GM19025 (cell line): ENCODE results near the gene ARMCX2.
A peak's percentile ranks its signal among the peaks of the same experiment; 100 is the strongest.
"Not testable (repeated sequence)": the region's sequence is repeated elsewhere in the genome, so short reads cannot be mapped to it uniquely, and the experiment has no call there.

Experiments used
- ATAC-seq: cut with Tn5 transposase; IDR thresholded peaks from one replicate; pipeline ENCODE4 v1.9.1; 2021; ENCODE audit warnings: mild to moderate bottlenecking, low read depth, moderate library complexity; ENCODE audit not compliant: unreplicated experiment

Gene ARMCX2

DNA sequence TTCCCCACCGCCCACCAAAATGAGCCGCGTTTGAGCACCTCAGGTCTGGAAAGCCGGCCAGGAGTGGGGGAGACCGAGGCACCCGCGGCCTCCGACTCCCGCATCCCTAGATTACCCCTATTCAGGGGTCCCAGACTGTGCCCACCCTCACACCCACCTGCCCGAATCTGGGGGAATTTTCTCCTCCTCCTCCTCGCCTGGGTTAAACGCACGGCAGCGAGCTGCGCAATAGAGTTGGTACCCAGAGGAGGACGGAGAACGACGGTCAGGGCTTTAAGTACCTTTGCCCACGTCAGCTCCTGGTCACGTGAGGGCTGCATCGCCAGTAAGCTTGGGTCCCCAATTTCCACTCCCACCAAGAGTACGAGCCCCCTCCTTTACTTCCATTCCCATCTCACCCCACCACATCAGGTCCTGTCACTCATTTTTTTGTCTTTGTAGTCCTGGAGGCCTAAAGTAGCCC, at the start of gene ARMCX2:
ARMCX2 (minus strand) TSS at position 250 of the 463 bp plus-strand sequence. CDS start 2,262 bp downstream, outside the sequence.
- ATAC-seq = no peak

DNA sequence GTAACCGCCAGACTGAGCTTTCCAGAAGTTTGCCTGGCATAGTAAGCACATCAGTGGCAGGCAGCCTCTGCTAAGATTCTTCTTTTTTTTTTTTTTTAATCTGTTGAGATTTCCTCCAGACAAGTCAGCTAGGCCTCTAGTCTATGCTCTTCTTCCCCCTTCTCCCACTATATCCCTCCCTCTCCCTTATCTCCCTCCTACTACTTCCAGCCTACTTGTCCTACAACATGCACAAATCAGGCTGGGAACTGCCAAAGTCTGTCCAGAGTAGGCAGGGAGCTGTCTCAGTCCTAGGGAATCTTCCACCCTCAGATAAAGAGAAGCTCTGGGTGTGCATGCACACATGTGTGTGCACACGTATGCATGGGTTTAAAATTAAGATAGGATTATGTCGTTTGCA, 49.7 kb upstream of the ARMCX2 start:
- ATAC-seq = no peak

DNA sequence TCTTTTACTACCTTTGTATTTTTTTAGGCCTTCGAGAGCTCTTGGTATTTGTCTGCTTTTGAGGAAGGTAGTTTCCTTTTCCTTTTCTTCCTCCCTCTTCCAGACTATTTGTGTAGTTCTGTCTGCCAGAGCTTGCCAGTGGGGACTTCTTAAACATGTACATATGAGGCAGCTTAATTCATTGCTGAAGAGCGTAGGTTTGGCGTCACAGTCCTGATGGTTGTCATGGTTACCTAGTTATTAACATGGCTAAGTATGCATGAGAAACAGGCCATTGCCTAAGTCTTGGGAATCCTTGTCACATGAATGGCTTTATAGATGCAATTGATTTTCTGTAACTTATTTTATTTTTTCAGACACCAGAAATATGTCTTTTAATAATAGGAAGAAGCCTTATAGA, 48.5 kb upstream of the ARMCX2 start:
- ATAC-seq = no peak

DNA sequence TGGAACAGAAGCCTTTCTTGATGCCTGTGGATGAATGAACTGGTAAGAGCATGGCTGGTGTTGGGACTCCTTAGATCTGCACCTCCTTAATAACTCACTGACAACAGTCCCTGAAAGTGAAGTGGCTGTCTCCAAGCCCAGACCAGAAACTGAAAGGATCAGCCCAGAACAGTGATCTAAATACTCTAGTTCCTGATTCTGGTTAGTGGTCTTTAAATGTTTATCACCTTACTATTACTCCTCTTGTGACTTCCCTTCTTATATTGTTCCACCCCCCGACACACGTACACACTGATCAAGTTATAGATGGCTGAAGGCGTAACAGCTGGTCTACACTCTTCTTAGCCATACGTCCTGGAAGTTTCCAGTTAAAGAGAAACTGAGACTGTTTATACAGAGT, 33.8 kb upstream of the ARMCX2 start:
- ATAC-seq = peak; percentile 78

DNA sequence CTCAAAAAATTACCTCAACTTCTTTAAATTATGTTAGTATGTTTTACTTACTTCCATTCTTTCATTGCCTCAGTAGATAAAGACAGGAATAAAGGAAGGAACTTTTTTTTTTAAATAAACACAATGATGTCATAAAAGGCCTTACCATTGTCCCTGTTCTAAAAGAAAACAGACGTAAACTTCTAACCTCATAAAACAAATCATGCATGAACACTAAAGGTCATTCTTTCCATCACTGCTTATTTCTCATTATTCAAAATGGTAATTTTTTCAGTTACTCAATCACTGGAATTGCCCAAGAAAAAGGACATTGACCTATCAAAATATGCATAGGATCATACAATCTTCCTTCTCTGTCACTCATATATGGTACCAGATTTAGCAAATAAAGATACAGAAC, 32.2 kb upstream of the ARMCX2 start:
- no peak for ATAC-seq

DNA sequence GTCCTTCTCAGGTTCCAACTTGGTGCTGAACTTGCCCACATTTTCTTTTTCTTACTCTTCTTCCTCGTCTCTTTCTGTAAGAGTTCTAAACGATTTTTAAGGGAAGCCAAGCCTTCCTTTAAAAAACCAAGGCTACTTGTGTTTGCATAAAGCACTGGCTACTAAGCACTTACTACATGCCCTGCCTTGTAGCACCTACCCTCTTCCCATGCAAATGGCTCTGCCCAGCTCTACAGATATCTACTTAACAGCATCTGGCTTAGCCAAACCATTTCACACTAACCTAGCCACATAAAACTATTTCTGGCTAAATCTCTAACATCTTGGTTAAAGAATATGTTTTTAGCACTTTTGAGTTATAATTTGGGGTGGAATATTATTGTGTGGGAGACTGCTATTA, 26.9 kb upstream of the ARMCX2 start:
- ATAC-seq = no peak

DNA sequence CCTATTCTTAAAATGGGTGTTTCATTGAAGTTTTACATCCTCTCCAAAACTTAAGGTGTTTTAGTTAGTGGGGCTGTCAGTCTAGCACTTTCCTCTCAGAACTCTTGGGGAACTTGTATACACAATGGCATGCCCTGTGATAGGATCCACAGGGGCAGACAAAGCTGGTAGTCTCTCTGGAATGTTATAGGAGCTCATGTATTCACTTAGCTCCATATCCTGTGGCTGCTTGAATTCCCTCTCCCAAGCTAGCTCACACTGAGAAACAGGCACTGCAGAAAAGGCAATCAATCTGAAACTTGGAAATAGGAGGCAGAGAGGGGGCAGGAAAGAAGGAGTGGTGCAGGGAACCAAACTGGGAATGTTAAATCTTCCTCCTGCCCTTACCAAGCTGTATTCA, 26.3 kb upstream of the ARMCX2 start:
- no peak for ATAC-seq

DNA sequence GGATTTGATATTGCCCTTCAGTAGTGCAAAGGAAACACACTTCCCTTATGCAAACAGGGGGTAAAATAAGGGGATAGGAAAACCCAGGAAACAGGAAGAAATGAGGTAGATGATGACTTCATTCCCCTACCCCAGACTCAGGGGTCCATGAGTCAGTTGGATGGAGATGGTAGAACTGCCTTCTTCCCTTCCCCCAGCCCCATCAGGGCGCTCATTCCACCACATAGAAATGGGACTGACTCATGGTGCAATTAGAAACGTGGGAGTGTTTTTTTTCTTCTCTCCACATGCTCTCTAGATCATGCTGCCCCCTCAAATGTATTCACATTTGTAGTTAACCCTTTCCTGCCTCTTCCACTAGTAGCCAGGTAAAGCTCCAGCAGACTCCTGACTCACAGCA, 23.1 kb upstream of the ARMCX2 start:
- ATAC-seq = no peak

DNA sequence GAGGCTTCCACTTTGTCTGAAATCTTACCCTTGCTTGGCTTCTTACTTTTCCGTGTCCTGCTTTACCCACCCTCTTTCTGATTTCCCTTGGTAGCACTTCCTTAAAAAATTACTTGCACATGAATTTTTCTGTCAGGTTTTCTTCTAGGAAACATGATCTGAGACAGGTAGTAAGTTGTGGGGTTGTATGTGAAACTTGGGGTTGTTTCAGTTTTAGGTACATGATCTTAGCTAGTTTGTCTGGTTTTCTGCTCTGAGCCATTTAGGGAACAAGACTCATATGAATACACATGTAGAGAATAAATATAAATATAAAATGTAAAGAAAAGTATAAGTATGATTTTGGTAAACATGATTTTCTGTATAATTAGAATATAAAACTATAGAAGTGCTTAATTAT, 17.4 kb upstream of the ARMCX2 start:
- ATAC-seq = no peak

DNA sequence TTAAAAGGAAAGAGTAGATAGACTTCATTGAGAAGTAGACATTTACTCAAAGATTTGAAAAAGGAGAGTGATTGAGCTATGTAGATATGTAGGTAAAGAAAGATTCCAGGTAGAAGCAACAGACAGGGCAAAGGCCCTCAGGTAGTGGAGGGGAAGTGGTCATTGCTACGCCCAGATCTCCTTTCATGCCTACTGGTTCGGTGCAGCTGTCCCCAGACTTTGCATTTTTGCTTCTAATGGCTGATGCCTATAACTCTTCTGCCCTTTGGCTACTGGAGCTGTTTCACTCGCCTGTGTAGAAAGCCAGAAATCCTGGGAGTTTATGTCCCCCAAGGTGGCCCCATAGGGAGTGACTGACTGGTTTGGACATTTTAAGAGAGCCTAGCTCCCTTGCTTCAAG, 16.9 kb upstream of the ARMCX2 start:
- ATAC-seq = no peak

DNA sequence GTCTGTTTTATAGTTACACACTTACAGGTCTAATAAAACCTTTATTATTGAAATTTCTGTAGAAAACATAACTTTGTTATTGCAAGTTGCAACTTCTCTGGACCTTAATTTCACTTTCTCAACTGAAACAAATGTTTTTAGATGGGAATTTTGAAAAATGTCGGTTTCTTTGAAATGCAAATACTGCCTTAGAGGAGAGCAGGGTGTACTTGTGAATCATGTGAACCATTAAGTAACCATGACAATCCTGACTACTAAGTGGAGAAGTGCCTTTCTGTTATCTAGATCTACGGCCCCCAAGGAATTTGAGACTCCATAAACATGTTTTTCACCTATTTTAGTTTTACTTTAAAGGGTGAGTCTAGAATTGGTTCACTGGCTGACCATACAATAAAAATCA, 8.5 kb upstream of the ARMCX2 start:
- no peak for ATAC-seq

DNA sequence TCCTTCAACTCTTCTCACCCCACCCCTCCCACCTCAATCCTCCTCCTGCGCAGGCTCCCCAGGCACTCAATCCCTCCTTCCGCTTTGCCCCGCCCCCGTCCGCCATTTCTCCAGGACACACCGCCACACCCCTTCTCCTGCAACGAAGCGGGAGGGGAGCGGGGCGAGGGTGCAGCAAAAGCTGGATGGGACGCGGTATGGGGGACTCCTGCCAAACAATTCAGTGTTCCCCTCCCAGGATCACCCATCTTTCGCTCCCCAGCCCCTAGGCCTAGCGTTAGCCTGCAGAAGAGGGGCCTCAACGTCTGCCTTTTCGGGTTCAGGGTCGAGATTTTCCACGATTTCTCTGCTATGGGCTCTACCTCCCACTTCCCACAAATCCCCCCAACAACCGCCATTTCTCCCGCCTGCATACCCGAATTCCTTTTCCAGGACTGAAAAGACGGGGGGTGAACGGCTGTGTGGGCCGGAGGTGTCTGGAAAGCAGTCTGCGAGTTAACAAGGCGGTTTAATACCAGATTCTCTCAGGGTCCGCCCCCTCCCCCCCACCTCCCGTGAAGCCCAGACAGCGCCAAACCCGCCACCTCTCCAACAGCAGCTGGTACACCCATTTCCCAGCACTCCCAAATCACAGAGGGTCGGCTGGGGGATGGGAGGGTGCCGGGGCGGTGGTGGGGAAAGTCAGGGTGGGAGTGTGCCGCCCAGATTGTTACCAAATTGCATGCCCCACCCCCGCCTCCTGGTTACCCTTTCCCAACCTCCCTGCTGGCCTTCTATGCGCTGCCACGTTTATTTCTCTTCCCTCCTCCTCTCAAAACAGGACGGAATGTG, 774 bp downstream of the ARMCX2 start:
- no peak for ATAC-seq

DNA sequence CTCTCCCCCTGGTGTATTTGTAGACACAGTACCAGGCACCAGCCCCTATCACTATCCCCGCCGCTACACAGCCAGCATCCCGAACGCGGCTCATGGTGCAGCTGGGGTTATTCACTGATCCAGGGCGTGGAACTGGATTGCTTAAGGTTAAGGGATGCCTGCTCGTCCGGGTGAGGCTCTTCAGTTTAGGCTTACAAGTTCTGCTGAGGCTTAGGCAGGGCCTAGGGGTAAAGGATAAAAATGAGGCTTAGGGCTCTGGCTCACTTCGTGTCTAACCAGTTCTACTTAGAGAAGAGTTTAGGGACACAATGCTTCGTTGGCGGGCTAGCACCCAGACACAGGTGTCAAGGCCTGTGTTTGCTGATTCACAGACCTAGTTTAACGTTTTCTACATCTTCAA, 2.2 kb downstream of the ARMCX2 start:
- no peak for ATAC-seq

DNA sequence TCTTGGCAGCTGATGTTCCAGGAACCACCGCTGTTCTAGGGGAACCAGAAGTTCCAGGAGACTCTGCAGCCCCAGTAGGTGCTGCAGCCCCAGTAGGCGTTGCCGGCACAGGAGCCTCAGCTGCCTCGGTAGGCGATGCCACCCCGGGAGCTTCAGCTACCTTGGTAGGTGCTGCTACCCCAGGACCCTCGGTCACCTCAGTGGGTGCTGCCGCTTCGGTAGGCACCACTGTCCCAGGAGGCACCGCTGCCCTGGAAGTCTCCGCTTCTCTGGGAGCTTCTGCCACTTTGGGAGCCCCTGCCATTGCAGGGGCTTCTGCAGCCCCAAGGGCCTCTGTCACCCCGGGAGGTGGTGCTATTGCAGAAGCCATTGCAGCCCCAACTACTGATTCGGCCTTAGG, 2.8 kb downstream of the ARMCX2 start:
- ATAC-seq = no peak

DNA sequence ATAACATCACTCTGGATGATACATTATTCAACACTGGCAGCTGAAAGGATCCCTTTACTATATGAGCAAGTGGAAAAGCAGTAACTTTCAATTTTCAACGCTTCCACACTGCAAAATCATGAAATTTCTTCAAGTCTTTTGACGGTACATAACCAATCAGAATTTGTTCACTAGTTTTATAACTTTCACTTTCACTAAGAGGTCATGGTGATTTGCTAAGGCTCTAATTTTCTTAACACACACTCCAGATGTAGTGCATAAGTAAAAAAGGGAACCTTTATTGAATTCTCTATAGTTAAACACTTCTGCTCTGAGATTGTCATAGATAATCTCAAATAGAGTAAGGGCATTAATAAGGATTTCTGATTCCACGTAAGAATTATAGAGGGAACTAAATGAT, 4.1 kb downstream of the ARMCX2 start:
- no peak for ATAC-seq

DNA sequence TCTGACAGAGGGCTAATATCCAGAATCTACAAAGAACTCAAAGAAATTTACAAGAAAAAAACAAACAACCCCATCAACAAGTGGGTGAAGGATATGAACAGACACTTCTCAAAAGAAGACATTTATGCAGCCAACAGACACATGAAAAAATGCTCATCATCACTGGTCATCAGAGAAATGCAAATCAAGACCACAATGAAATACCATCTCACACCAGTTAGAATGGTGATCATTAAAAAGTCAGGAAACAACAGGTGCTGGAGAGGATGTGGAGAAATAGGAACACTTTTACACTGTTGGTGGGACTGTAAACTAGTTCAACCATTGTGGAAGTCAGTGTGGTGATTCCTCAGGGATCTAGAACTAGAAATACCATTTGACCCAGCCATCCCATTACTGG, 11.9 kb downstream of the ARMCX2 start:
- not testable (repeated sequence) for ATAC-seq

DNA sequence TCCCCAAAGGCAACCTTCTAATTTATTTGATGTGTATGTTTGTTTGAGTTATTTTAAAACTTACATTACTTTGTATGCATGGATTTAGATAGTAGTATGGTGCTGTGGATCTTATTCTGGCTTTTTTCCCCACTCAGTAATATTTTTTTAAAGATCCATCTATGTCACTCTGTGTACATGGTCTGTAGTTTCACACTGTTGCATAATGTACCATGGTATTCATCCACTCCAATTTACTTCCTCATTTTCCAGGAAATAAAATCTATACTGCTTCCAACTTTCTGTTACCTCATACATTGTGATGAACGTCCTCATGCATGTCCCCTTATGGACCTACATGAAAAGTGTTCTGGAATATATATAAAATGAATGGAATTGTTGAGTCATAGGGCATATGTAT, 17.6 kb downstream of the ARMCX2 start:
- ATAC-seq = no peak

DNA sequence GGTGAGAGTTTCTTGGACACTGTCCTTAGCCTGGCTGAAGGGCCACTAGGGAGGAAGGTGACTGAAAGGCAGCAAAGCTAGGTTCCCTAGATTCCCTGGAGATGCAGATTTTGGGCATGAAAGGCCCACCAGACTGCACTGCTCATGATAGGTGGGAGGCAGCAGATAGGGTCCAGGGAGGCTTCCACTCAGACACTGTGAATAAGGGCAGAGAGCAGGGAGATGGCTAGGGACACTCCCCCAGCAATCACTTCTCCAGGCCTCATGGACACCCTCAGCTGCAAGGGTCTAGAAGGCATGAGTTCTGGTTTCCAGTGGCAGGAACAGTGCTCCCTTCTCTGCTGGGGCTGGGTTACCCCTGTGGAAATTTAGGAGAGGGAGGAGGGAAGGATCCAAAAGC, 20.1 kb downstream of the ARMCX2 start:
- ATAC-seq = no peak

DNA sequence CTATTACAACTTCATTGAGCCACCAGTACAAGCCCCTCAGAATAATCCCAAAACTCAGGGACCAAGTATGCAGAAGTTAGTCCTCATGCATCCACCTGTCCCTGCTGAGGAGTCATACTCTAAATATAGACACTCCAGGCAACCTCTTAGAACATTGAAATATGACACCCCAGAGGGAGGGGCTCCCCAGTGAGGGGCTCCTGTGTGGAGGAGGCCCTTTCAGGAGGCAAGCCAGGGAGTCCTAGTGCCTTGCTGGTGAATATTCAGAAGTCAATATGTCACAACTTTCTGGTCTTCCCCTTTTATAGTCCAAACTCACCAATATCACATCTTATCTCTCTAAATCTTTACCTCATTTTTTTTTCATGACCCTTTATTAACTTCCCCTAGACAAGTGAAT, 40.3 kb downstream of the ARMCX2 start:
- no peak for ATAC-seq

DNA sequence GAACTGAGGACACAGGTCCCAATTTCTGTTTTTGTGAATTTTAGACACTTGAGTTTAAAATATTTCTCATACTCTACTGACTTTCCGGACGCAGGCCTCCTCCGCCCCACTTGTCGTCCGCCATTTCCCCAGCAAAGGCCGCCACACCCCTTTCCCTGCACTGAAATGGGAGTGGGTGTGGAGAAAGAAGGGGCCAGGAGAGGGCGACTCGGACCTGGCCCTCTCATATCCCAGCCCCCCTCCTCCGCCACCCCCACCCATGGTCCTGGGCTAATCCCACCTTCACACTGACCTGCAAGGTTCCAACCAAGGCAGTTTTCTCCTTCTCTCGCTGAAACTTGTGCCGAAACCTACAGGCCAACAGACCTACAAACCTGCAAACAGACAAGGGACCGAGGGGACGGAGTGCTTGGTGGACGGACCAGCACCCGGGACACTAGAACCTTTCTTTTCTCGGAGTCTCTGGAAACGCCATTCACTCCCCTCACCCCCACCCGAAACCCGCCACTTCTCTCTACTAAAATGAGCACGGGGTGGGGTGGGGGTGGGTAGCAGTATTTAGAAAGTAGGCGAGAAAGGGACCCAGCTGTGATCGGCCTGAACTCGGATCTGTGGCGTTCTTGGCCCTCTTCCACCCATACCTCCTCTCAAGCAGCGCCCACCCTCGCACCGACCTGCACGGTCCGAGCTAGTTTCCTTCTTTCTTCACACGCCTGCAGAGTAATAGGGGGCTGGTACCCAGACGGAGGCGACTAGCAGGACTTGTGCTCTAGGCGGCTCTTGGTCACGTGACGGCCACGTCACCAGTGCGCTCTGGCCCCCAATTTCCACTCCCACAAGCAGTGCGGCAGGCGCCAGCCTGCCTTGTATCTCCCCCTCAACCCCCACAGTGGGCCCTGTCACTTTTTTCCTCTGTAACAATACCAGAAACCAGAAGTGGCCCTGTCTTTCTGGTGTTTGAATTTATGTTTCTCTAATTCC, 42.1 kb downstream of the ARMCX2 start, which contains the start of gene ARMCX6:
ARMCX6 (minus strand) TSS at position 790 of the 981 bp plus-strand sequence. CDS start 1,380 bp downstream, outside the sequence.
- ATAC-seq = peak; percentile 94

DNA sequence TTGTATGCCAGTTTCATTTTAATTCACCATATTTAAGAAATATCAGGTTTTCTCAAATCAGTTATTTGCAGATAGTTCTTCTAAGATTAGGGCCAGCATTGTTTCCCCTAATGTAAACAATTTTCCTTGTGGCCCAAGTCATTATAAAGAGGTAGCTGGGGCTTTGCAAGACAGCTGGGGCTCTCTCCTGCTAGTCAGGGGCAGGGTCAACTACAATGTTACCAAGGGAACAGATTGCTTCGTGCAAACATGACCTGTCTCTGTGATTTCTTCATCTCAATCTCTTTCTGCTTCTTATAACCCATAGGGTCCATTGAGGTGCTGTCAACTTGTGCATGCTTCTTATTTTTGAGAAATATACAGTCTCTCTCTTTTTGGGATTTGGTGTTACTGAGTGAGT, 53.9 kb downstream of the ARMCX2 start:
- no peak for ATAC-seq
